Large intestine (tissue), 3 donors: Measurements from ENCODE around the gene EFHD2. TPM values are rescaled to one million over a fixed set of nuclear protein-coding genes. Genes with fewer than 3 reads are reported as not detected.
"Not testable (repeated sequence)": the region's sequence is repeated elsewhere in the genome, so short reads cannot be mapped to it uniquely, and the experiment has no call there.

Experiments
- DNase-seq, 2 donors: peaks; one replicate each; pipeline versions ENCODE4 v3.0.0 to v3.0.0-alpha.2; 2013
- H3K27ac ChIP-seq: one replicate; pipeline ENCODE4 v1.5.1; 2013; ENCODE audit warnings: low read length
- H3K27me3 ChIP-seq: 2 replicates; pipeline ENCODE4 v1.6.1; 2013; ENCODE audit warnings: low read length; ENCODE audit not compliant: control insufficient read depth, insufficient read depth
- H3K36me3 ChIP-seq: 2 replicates; pipeline ENCODE4 v1.6.1; 2013; ENCODE audit warnings: low read length; ENCODE audit not compliant: control insufficient read depth, insufficient read depth
- H3K4me1 ChIP-seq: one replicate; pipeline ENCODE4 v1.6.1; 2013; ENCODE audit warnings: low read length; ENCODE audit not compliant: control insufficient read depth, insufficient read depth
- H3K4me3 ChIP-seq: one replicate; pipeline ENCODE4 v1.5.1; 2013; ENCODE audit warnings: low read length
- H3K9me3 ChIP-seq: one replicate; pipeline ENCODE4 v1.6.1; 2013; ENCODE audit warnings: mild to moderate bottlenecking, low read depth, low read length, moderate library complexity; ENCODE audit not compliant: control insufficient read depth
- WGBS: methylation state at CpG from one replicate; pipeline ENCODE4 v1.1.5; 2013; ENCODE audit warnings: low lambda C conversion rate; ENCODE audit not compliant: insufficient coverage; 5-methylcytosine and 5-hydroxymethylcytosine counted together
- polyA plus RNA-seq: library from polyadenylated mRNA; unstranded; fragments of 120-200 nt; gene quantifications from one replicate; pipeline ENCODE4 v1.2.1, GENCODE V29; 2013

Gene EFHD2
- polyA plus RNA-seq, 1 donor = 57.2 TPM

GRCh38 chr1:15371610-15372545 is 37.8 kb upstream of the EFHD2 start:
- Histone ChIP-seq H3K36me3 (no peaks in the 10 kb centered on the region), H3K27me3 (no peaks in the 10 kb centered on the region), H3K4me1 (peaks cover 24% of the 10 kb centered on the region), H3K27ac (no peak overlapping the region), H3K4me3 (no peak overlapping the region), H3K9me3 (no peaks in the 10 kb centered on the region)
- no CpG with 5 or more reads among the region's 21 CpGs for WGBS
- DNase-seq = no peak

- DNase-seq = no peak
- Histone ChIP-seq H3K27ac (no peak overlapping the region), H3K4me3 (no peak overlapping the region), H3K27me3 (no peaks in the 10 kb centered on the region), H3K4me1 (no peaks in the 10 kb centered on the region), H3K36me3 (no peaks in the 10 kb centered on the region), H3K9me3 (no peaks in the 10 kb centered on the region)
- WGBS = no CpG with 5 or more reads among the region's 8 CpGs
These were observed 31.0 kb upstream of the EFHD2 start for GRCh38 chr1:15378729-15379128.

GRCh38 chr1:15379151-15379550 is 30.5 kb upstream of the EFHD2 start:
- not testable (repeated sequence) for H3K36me3 ChIP-seq, H3K27ac ChIP-seq, H3K4me3 ChIP-seq, H3K27me3 ChIP-seq, H3K4me1 ChIP-seq, DNase-seq, H3K9me3 ChIP-seq
- no CpG with 5 or more reads among the region's 9 CpGs for WGBS

GRCh38 chr1:15380601-15381508 is 28.8 kb upstream of the EFHD2 start:
- H3K9me3 ChIP-seq = no peaks in the 10 kb centered on the region
- no CpG with 5 or more reads among the region's 22 CpGs for WGBS

GRCh38 chr1:15381805-15382204 is 27.9 kb upstream of the EFHD2 start:
- no peaks in the 10 kb centered on the region for H3K27me3 ChIP-seq
- H3K4me1 ChIP-seq = no peaks in the 10 kb centered on the region
- no peaks in the 10 kb centered on the region for H3K36me3 ChIP-seq
- 93% methylated on average over 3 of the region's 12 CpGs for WGBS
- no peak overlapping the region for H3K27ac ChIP-seq
- no peak overlapping the region for H3K4me3 ChIP-seq
- no peaks in the 10 kb centered on the region for H3K9me3 ChIP-seq
- DNase-seq = no peak

More at GRCh38 chr1:15380601-15381508, 28.8 kb upstream of the EFHD2 start:
- Histone ChIP-seq H3K36me3 (no peaks in the 10 kb centered on the region), H3K4me3 (no peak overlapping the region), H3K4me1 (no peaks in the 10 kb centered on the region), H3K27ac (no peak overlapping the region), H3K27me3 (no peaks in the 10 kb centered on the region)
- no peak for DNase-seq

- Histone ChIP-seq H3K27me3 (no peaks in the 10 kb centered on the region), H3K36me3 (no peaks in the 10 kb centered on the region), H3K4me3 (no peak overlapping the region), H3K9me3 (no peaks in the 10 kb centered on the region), H3K4me1 (peaks cover 1% of the 10 kb centered on the region), H3K27ac (no peak overlapping the region)
- no CpG with 5 or more reads among the region's 26 CpGs for WGBS
- DNase-seq = no peak
These were observed 26.8 kb upstream of the EFHD2 start for GRCh38 chr1:15382601-15383518.

GRCh38 chr1:15383810-15384209 is 25.9 kb upstream of the EFHD2 start:
- no peak overlapping the region for H3K27ac ChIP-seq
- H3K36me3 ChIP-seq = no peaks in the 10 kb centered on the region
- H3K4me3 ChIP-seq = no peak overlapping the region
- H3K9me3 ChIP-seq = no peaks in the 10 kb centered on the region
- no peak for DNase-seq
- no peaks in the 10 kb centered on the region for H3K27me3 ChIP-seq
- no CpG with 5 or more reads among the region's 5 CpGs for WGBS
- peaks cover 5% of the 10 kb centered on the region for H3K4me1 ChIP-seq

GRCh38 chr1:15384301-15384901 is 25.3 kb upstream of the EFHD2 start:
- peaks cover 5% of the 10 kb centered on the region for H3K4me1 ChIP-seq
- H3K27me3 ChIP-seq = no peaks in the 10 kb centered on the region
- H3K36me3 ChIP-seq = no peaks in the 10 kb centered on the region
- no peak for DNase-seq
- no CpG with 5 or more reads among the region's 20 CpGs for WGBS
- no peaks in the 10 kb centered on the region for H3K9me3 ChIP-seq
- no peak overlapping the region for H3K4me3 ChIP-seq
- H3K27ac ChIP-seq = no peak overlapping the region

- WGBS = no CpG with 5 or more reads among the region's 3 CpGs
- DNase-seq = no peak
- Histone ChIP-seq H3K4me1 (peaks cover 5% of the 10 kb centered on the region), H3K36me3 (no peaks in the 10 kb centered on the region), H3K9me3 (no peaks in the 10 kb centered on the region), H3K27me3 (no peaks in the 10 kb centered on the region), H3K4me3 (no peak overlapping the region), H3K27ac (no peak overlapping the region)
These were observed 24.3 kb upstream of the EFHD2 start for GRCh38 chr1:15385420-15385819.
